Karpas-422 (cell line): ENCODE measurements around the gene TRPM2. TPM values are rescaled to one million over a fixed set of nuclear protein-coding genes. Genes with fewer than 3 reads are reported as not detected.
"Not testable (repeated sequence)": the region's sequence is repeated elsewhere in the genome, so short reads cannot be mapped to it uniquely, and the experiment has no call there.

Experiments
- DNase-seq: peaks from one replicate; pipeline ENCODE4 v3.0.0-alpha.2; 2015
- H2AFZ ChIP-seq: fragments of 200-600 bp; sonication (generic); 2 replicates; pipeline ENCODE4 v1.6.1; 2014; ENCODE audit warnings: antibody characterized with exemption, low read length, mixed read lengths
- H3K27ac ChIP-seq: fragments of 200-600 bp; sonication (generic); 2 replicates; pipeline ENCODE4 v1.5.1; 2014; ENCODE audit warnings: mild to moderate bottlenecking, low read length, moderate library complexity
- H3K27me3 ChIP-seq: fragments of 200-600 bp; sonication (generic); 2 replicates; pipeline ENCODE4 v1.6.1; 2014; ENCODE audit warnings: low read length, mixed read lengths
- H3K36me3 ChIP-seq: fragments of 200-600 bp; sonication (generic); 2 replicates; pipeline ENCODE4 v1.6.1; 2014; ENCODE audit warnings: low read length, mixed read lengths; ENCODE audit not compliant: insufficient read depth
- H3K4me1 ChIP-seq: fragments of 200-600 bp; sonication (generic); 2 replicates; pipeline ENCODE4 v1.6.1; 2014; ENCODE audit warnings: mild to moderate bottlenecking, low read length, mixed read lengths
- H3K4me2 ChIP-seq: fragments of 200-600 bp; sonication (generic); 2 replicates; pipeline ENCODE4 v1.6.1; 2014; ENCODE audit warnings: low read length, low read depth, mild to moderate bottlenecking; ENCODE audit not compliant: poor library complexity, severe bottlenecking
- H3K4me3 ChIP-seq: fragments of 200-600 bp; sonication (generic); 2 replicates; pipeline ENCODE4 v1.5.1; 2014; ENCODE audit warnings: mild to moderate bottlenecking, antibody characterized with exemption, low read length, mixed read lengths
- H3K79me2 ChIP-seq: fragments of 200-600 bp; sonication (generic); 2 replicates; pipeline ENCODE4 v1.6.1; 2014; ENCODE audit warnings: mild to moderate bottlenecking, low read length, mixed read lengths
- H3K9ac ChIP-seq: fragments of 200-600 bp; sonication (generic); 2 replicates; pipeline ENCODE4 v1.6.0; 2014; ENCODE audit warnings: low read length
- H3K9me2 ChIP-seq: fragments of 200-600 bp; sonication (generic), shearing (Covaris generic); replicated peaks from 2 replicates; pipeline ENCODE4 v1.6.0; 2014; ENCODE audit warnings: mild to moderate bottlenecking, low read length, moderate library complexity; ENCODE audit not compliant: insufficient read depth
- H3K9me3 ChIP-seq: fragments of 300-700, 200-600 bp; sonication (generic); 2 replicates; pipeline ENCODE4 v1.6.1; 2014; ENCODE audit warnings: low read length, mixed read lengths
- H4K20me1 ChIP-seq: fragments of 200-600 bp; sonication (generic); 2 replicates; pipeline ENCODE4 v1.6.1; 2014; ENCODE audit warnings: mild to moderate bottlenecking, antibody characterized with exemption, low read length, low read depth; ENCODE audit not compliant: insufficient read depth
- total RNA-seq: library from RNA; depleted of rRNA; stranded (reverse); fragments of >200 nt; shearing (Covaris generic); gene quantifications from 2 replicates; pipeline ENCODE4 v1.2.3, GENCODE V29; 2014; ENCODE audit warnings: low replicate concordance

Gene TRPM2
- total RNA-seq, 1 experiment from 2014 or later: not detected

- no peak for DNase-seq
- Histone ChIP-seq H3K27me3 (no peaks in the 10 kb centered on the region), H3K4me1 (no peaks in the 10 kb centered on the region), H4K20me1 (no peaks in the 10 kb centered on the region), H3K4me3 (no peak overlapping the region), H3K4me2 (no peak overlapping the region), H3K79me2 (no peaks in the 10 kb centered on the region), H3K9me3 (peaks cover 12% of the 10 kb centered on the region), H2AFZ (no peak overlapping the region), H3K9me2 (no peaks in the 10 kb centered on the region), H3K27ac (no peak overlapping the region), H3K9ac (no peak overlapping the region), H3K36me3 (no peaks in the 10 kb centered on the region)
Observed at GRCh38 chr21:44400791-44401385, 47.5 kb downstream of the TRPM2 start.

GRCh38 chr21:44401386-44402160 is 48.2 kb downstream of the TRPM2 start:
- no peaks in the 10 kb centered on the region for H3K9me2 ChIP-seq
- H3K27ac ChIP-seq: no peak overlapping the region
- no peak overlapping the region for H3K4me3 ChIP-seq
- H3K4me2 ChIP-seq: no peak overlapping the region
- H3K36me3 ChIP-seq: no peaks in the 10 kb centered on the region
- peaks cover 12% of the 10 kb centered on the region for H3K9me3 ChIP-seq
- no peaks in the 10 kb centered on the region for H4K20me1 ChIP-seq
- H3K27me3 ChIP-seq: no peaks in the 10 kb centered on the region
- no peak overlapping the region for H3K9ac ChIP-seq
- no peaks in the 10 kb centered on the region for H3K4me1 ChIP-seq
- DNase-seq: no peak
- no peak overlapping the region for H2AFZ ChIP-seq
- no peaks in the 10 kb centered on the region for H3K79me2 ChIP-seq

DNA sequence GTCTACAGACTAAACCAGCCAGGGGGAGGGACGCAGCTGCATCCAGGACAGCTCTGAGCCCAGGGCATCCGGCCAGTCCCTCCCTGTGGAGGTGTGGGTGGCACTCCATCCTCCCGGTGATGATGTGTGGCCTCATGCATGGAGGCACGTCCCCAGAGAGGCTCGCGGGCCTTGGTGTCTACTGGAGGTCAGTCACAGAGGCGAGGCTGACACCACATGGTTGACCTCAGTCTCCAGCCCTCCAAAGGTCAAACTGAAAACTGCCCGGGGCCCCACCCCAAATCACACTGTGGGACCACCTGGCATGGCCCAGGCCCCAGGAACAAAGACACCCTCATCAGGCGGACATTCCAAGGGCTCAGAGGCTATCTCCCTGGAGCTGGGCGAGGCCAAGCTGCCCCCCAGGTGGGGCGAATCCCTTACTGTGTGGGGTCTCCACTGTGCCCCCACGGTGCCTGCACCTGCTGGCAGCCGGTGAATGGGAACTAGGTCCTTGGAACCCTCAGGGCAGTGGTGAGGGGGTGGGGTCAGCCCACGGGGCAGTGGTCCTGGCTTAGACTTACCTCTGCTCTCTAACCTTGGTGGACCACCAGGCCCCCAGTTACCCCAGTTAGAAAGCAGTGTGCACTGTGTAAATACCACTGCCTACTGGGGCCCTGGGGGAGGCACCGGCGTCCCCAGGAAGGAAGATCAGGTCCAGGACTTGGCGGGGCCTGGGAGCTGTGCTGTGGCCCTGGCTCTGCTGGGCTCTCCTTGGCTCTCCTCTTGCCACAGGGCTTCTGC is 49.1 kb downstream of the TRPM2 start:
- DNase-seq: no peak
- peaks cover 12% of the 10 kb centered on the region for H3K9me3 ChIP-seq
- H3K27me3 ChIP-seq: no peaks in the 10 kb centered on the region
- H3K9me2 ChIP-seq: no peaks in the 10 kb centered on the region
- no peaks in the 10 kb centered on the region for H3K36me3 ChIP-seq
- no peaks in the 10 kb centered on the region for H3K4me1 ChIP-seq
- H4K20me1 ChIP-seq: no peaks in the 10 kb centered on the region
- no peaks in the 10 kb centered on the region for H3K79me2 ChIP-seq
- H3K27ac ChIP-seq: no peak overlapping the region
- H3K4me3 ChIP-seq: no peak overlapping the region
- no peak overlapping the region for H3K9ac ChIP-seq
- no peak overlapping the region for H3K4me2 ChIP-seq
- no peak overlapping the region for H2AFZ ChIP-seq

DNA sequence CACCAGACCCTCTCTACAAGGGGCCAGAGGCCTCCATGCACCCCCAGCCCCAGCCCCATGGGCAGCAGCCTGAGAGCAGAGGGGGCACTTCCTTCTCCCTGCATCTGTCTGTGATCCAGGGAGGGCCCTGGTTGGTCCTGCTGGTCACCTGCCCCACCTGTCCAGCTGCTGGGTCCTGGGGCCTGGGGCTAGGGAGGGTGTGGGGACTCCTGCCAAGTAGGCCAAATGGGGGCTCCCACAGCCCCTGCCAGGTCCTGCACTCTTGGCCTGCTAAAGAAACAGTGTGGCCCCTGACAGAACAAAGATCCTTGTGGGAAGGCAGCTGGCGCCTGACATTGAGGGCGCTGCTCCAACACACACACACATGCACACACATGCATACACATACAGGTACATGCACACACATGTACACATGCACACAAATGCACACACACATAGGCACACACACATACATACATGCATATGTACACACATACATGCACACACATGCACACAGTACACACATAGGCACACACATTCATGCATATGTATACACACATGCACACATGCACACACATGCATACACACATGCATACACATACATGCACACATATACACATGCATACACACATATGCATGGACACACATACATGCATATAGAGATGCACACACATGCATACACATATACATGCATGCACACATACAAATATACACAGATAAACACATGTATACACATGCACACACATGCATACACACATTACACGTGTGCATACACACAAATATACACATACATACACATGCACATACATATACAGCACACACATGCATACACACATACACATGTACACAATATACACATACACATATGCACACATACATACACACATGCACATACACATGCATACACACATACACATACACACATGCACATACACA is 49.9 kb downstream of the TRPM2 start:
- Histone ChIP-seq H3K9me3 (peaks cover 12% of the 10 kb centered on the region), H3K79me2 (no peaks in the 10 kb centered on the region), H3K4me2 (no peak overlapping the region), H3K4me3 (no peak overlapping the region), H3K9me2 (no peaks in the 10 kb centered on the region), H3K27me3 (no peaks in the 10 kb centered on the region), H2AFZ (no peak overlapping the region), H3K4me1 (no peaks in the 10 kb centered on the region), H3K9ac (no peak overlapping the region), H4K20me1 (no peaks in the 10 kb centered on the region), H3K36me3 (no peaks in the 10 kb centered on the region), H3K27ac (no peak overlapping the region)
- DNase-seq: no peak

GRCh38 chr21:44404482-44404881 is 51.1 kb downstream of the TRPM2 start:
- not testable (repeated sequence) for H3K4me2 ChIP-seq, H3K9ac ChIP-seq, H2AFZ ChIP-seq, DNase-seq, H3K36me3 ChIP-seq, H3K27me3 ChIP-seq, H3K79me2 ChIP-seq, H3K27ac ChIP-seq, H3K4me3 ChIP-seq, H4K20me1 ChIP-seq, H3K9me2 ChIP-seq, H3K4me1 ChIP-seq
- H3K9me3 ChIP-seq: peaks cover 12% of the 10 kb centered on the region

DNA sequence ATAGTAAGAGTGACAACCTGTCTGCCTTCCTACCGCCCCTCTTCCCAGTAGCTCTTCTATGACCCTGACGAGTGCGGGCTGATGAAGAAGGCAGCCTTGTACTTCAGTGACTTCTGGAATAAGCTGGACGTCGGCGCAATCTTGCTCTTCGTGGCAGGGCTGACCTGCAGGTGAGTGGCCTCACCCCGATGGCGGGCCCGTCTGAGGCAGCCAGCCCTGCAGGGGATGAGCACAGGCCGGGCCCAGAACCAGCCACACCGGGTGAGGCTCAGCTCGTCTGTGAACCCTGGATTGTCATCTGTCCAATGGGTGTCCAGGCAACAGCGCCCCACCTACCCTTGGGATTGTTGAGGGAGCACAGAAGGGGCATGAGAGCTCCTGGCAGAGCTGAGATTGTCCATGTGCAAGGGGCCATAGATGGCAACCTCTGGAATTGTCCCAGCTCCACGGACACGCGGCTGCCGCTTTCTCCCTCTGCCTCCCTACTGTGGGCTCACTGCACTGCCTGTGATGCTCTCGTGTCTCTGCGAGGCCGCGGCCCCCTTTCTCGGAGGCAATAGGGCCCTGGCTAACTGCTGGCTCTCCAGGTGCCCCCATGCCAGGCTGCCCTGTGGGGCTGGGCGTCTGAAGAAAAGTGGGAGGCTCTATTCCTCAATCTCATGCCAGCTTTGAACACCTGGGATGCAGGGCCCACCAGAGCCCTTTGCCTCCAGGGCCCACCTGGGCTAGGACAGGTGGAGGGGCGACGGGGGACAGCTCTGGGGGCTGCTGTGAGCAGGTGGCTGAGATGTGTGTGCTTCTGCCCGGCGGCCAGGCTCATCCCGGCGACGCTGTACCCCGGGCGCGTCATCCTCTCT is 51.9 kb downstream of the TRPM2 start:
- no peaks in the 10 kb centered on the region for H4K20me1 ChIP-seq

DNA sequence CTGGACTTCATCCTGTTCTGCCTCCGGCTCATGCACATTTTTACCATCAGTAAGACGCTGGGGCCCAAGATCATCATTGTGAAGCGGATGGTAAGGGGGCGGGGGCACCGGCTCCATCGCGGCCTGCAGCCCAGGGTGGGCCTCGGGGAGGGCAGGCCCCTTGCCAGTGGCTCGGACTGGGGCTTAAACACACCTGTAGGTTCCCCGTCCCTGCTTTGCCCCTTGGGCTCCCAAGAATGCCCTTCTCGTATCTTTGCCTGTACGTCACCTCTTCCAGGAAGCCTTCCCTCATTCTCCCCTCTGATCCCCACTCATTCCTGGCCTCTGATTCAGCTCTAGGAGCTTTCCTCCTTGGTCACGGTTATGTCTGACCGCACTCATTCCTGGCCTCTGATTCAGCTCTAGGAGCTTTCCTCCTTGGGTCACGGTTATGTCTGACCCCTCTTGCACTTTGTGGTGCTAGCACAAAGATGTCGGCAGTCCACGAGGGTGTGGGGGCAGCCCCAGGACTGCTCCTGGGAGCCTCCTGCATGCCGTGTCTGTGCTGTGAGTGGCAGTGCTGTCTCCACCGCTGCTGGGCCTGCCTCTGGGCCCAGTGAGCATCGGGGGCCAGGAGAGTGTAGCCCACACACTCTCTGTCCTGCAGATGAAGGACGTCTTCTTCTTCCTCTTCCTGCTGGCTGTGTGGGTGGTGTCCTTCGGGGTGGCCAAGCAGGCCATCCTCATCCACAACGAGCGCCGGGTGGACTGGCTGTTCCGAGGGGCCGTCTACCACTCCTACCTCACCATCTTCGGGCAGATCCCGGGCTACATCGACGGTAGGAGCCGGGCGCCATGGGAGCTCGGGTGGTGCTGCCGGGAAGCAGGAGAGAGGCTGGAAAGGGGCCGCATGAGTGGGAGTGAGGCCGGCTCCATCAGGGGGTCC is 52.8 kb downstream of the TRPM2 start:
- Histone ChIP-seq H3K9me3 (peaks cover 12% of the 10 kb centered on the region), H3K9ac (no peak overlapping the region), H3K27me3 (no peaks in the 10 kb centered on the region), H3K4me3 (no peak overlapping the region), H3K27ac (no peak overlapping the region), H4K20me1 (no peaks in the 10 kb centered on the region), H3K9me2 (no peaks in the 10 kb centered on the region), H3K4me2 (no peak overlapping the region), H3K4me1 (no peaks in the 10 kb centered on the region), H3K36me3 (no peaks in the 10 kb centered on the region), H3K79me2 (no peaks in the 10 kb centered on the region), H2AFZ (no peak overlapping the region)
- no peak for DNase-seq

More for the DNA sequence above, 51.9 kb downstream of the TRPM2 start:
- Histone ChIP-seq H3K36me3 (no peaks in the 10 kb centered on the region), H3K9ac (no peak overlapping the region), H3K27me3 (no peaks in the 10 kb centered on the region), H2AFZ (no peak overlapping the region), H3K9me2 (no peaks in the 10 kb centered on the region), H3K4me1 (no peaks in the 10 kb centered on the region), H3K4me3 (no peak overlapping the region), H3K79me2 (no peaks in the 10 kb centered on the region), H3K4me2 (no peak overlapping the region), H3K9me3 (peaks cover 12% of the 10 kb centered on the region), H3K27ac (no peak overlapping the region)
- no peak for DNase-seq
